ENCODE results near the gene APBA2. TPM values are rescaled to one million over a fixed set of nuclear protein-coding genes. Genes with fewer than 3 reads are reported as not detected.

APBA2 gene
- total RNA-seq, 1 donor from 2014 or later, result 33.1 TPM

DNA sequence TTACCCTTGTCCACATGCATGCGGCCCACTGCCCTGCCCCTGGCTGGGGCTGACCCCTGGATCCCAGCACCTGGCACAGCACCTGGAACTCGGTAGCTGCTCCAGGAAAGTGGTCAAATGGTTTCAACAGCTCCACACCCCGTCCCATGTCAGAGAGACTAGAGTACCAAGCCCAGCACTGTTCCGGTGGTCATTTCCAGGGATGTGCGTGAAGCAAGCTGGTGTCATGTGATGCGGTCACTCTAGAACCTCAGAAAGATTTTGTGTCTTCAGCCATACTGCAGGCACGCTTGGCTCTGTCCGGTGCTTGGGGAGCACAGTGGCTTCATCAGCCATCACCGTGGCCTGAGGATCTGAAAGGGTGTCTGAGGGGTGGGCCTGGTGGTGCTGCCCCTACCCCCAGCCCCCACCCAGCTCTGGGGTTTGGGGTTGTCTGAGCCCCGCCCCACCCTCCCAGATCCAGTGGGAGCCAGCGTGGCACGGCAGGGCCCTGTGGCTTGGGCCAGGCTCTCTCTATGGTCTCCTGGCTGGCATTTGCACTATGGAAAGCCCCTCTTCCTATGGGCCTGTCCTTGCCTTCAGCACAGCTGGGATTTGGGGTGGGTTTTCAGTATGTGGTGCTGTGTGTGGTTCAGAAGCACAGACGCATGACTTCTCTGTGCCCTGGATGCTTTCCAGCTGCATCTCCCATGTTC is 15.3 kb downstream of the APBA2 start:
- no peaks in the 10 kb centered on the region for H3K27me3 Mint-ChIP-seq (ENCODE audit: low read depth)
- H3K4me3 Mint-ChIP-seq, result no peak overlapping the region
- DNase-seq (ENCODE audit: low spot score in 2 of 2, unreplicated experiment in 2 of 2), result no peak
- TF ChIP-seq, protein P1, sequence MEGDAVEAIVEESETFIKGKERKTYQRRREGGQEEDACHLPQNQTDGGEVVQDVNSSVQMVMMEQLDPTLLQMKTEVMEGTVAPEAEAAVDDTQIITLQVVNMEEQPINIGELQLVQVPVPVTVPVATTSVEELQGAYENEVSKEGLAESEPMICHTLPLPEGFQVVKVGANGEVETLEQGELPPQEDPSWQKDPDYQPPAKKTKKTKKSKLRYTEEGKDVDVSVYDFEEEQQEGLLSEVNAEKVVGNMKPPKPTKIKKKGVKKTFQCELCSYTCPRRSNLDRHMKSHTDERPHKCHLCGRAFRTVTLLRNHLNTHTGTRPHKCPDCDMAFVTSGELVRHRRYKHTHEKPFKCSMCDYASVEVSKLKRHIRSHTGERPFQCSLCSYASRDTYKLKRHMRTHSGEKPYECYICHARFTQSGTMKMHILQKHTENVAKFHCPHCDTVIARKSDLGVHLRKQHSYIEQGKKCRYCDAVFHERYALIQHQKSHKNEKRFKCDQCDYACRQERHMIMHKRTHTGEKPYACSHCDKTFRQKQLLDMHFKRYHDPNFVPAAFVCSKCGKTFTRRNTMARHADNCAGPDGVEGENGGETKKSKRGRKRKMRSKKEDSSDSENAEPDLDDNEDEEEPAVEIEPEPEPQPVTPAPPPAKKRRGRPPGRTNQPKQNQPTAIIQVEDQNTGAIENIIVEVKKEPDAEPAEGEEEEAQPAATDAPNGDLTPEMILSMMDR (IDR thresholded peaks at IDR 0.05; ENCODE audit: unreplicated experiment), result no peak
- H3K27ac Mint-ChIP-seq, result no peak overlapping the region
- no peaks in the 10 kb centered on the region for H3K36me3 Mint-ChIP-seq
- no peaks in the 10 kb centered on the region for H3K4me1 Mint-ChIP-seq
- H3K9me3 Mint-ChIP-seq, result no peaks in the 10 kb centered on the region

DNA sequence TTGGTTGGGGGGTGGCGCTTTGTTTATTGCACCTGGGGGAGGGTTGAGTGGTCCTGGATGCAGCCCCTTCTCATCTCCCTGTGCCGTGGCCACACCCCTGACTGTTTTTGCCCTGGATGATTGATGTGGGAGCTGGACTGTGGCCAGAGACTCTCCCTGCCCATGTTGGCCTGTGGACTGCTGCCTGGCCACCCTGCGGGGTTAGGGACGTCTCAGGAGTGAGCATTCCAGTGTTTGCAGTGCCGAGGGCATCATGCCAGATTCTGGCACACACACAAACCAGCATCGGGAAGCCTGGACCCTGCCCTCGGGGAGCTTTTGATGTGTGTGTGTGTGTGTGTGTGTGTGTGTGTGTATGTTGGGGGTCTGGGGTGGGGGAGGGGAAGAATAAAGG is 15.8 kb downstream of the APBA2 start:
- no peaks in the 10 kb centered on the region for H3K36me3 Mint-ChIP-seq
- no peak overlapping the region for H3K27ac Mint-ChIP-seq
- no peaks in the 10 kb centered on the region for H3K9me3 Mint-ChIP-seq
- H3K4me3 Mint-ChIP-seq, result no peak overlapping the region
- no peak for DNase-seq (ENCODE audit: low spot score in 2 of 2, unreplicated experiment in 2 of 2)
- no peaks in the 10 kb centered on the region for H3K27me3 Mint-ChIP-seq (ENCODE audit: low read depth)
- H3K4me1 Mint-ChIP-seq, result no peaks in the 10 kb centered on the region
- TF ChIP-seq, protein P1 (IDR thresholded peaks at IDR 0.05; ENCODE audit: unreplicated experiment), result no peak

DNA sequence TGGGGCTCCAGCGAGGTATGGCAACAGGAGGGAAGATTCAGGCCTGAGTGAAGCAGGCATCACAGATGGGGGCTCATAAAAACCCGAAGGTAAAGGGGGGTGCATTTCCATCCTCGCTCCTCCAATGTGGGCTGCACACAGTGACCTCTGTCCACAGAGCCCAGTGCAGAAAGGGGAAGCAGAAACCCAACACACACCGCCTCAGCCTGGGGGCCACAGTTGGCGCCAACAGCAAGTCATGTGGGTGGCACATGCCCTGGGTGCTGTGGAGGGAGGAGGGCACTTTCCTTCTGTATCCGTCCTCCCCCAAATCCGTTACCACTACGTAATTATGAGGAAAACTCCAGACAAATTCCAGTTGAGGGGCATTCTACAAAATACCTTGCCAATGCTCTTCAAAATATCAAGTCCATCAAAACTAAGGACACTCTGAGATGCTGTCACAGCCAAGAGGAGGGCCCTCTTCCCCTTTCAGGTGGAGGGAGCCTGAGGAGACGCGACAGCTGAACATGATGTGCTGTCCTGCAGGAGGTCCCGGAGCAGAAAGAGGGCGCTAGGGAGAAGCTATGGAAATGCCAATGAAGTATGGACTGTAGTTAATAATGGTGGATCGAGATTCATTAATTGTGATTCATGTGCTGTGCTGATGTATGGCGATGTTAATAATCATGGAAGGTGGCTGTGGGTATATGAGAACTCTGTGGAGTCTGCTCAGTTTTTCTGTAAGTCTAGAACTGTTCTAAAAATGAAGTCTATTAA is 16.4 kb downstream of the APBA2 start:
- TF ChIP-seq, protein P1 (IDR thresholded peaks at IDR 0.05; ENCODE audit: unreplicated experiment), result no peak
- Mint-ChIP-seq H3K27me3 (ENCODE audit: low read depth) (no peaks in the 10 kb centered on the region), H3K27ac (no peak overlapping the region), H3K9me3 (peaks cover under 1% of the 10 kb centered on the region), H3K36me3 (no peaks in the 10 kb centered on the region), H3K4me1 (no peaks in the 10 kb centered on the region), H3K4me3 (no peak overlapping the region)
- DNase-seq (ENCODE audit: low spot score in 2 of 2, unreplicated experiment in 2 of 2), result no peak

DNA sequence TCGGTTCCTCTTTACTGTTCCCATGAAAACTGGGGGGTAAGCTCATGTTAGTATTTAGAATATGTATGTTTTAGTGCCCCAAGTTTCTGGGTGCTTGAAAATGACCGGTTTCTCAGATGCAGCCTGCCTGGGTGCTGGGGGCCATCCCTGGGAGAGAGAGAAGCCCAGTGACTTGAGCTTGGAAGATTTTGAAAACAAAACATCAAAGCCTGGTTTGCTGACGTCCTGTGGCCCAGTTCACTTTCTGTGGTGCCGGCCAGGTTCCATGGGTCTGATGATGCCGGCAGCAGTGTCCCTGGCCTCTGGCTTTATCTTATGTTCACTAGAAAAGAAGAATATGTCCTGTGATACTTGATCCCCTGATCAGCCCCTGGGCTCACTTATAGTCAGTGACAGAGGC is 17.1 kb downstream of the APBA2 start:
- no peak overlapping the region for H3K27ac Mint-ChIP-seq
- no peaks in the 10 kb centered on the region for H3K27me3 Mint-ChIP-seq (ENCODE audit: low read depth)
- H3K9me3 Mint-ChIP-seq, result peaks cover 4% of the 10 kb centered on the region
- no peaks in the 10 kb centered on the region for H3K4me1 Mint-ChIP-seq
- H3K4me3 Mint-ChIP-seq, result no peak overlapping the region
- H3K36me3 Mint-ChIP-seq, result no peaks in the 10 kb centered on the region
- TF ChIP-seq, protein P1 (IDR thresholded peaks at IDR 0.05; ENCODE audit: unreplicated experiment), result no peak
- no peak for DNase-seq (ENCODE audit: low spot score in 2 of 2, unreplicated experiment in 2 of 2)

DNA sequence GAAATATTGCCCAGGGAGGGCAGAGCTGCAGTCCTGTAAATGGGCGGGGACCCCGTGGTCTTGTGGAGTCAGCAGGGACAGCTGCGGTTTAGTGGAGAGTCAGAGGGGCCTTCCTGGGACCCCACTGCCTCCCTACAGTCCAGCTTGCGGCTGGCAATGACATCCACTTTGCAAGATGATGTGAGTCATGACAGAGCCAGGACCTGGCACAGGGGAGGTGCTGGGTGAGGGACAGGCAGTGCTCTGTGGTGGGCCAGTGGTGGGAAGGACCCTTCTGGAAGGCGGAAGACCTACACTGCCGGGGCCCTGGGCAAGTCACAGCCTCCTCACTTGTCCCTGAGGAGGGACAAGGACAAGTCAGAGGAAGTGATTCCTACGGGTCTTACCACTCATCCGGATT is 17.8 kb downstream of the APBA2 start:
- Mint-ChIP-seq H3K27me3 (ENCODE audit: low read depth) (no peaks in the 10 kb centered on the region), H3K9me3 (peaks cover 4% of the 10 kb centered on the region), H3K4me1 (no peaks in the 10 kb centered on the region), H3K4me3 (no peak overlapping the region), H3K36me3 (no peaks in the 10 kb centered on the region), H3K27ac (no peak overlapping the region)
- TF ChIP-seq, protein P1 (IDR thresholded peaks at IDR 0.05; ENCODE audit: unreplicated experiment), result no peak
- no peak for DNase-seq (ENCODE audit: low spot score in 2 of 2, unreplicated experiment in 2 of 2)
